ENCODE results near the gene LRG1. TPM values are rescaled to one million over a fixed set of nuclear protein-coding genes. Genes with fewer than 3 reads are reported as not detected.

Gene LRG1
- total RNA-seq, 1 experiment from 2014 or later = 0.81 TPM

DNA sequence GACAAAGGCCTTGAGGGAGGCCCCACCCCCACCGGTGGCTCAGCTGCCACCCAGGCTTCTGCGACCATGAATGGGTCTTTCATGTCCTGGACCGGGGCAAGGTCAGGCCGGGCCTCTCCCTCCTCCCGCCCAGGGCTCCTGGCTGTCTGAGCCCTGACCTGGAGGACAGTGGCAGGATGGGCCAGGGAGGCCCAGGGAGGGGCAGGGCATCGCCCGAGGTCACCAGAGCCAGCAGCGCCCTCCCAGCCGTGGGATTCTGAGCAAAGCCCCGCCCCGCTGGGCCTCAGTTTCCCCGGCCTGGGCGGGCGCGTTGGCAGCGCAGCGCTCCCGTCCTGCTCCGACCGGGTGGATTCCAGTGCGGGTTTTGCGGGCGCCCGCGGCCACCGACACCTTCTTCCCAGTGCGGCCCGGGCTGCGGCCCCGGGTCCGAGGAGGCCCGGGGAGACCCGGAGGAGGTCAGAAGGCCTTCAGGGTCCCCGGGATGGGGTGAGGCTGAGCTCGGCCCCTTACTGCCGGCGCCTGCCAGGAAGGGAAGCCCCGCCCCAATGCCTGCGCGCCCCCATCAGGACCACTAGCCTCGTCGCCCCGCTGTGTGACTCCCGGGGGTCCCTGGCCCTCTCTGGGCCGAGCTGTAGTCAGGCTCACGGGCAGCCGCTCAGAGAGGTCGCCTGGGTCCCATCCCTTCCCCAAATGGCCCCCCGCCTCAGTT, 44.3 kb upstream of the LRG1 start (continued):
- TF ChIP-seq AR (CRISPR knock-in tag; IDR thresholded peaks at IDR 0.05) = no peak
- TF ChIP-seq NFATC4 (CRISPR knock-in tag; IDR thresholded peaks at IDR 0.05) = no peak
- TF ChIP-seq NFE2L1 (CRISPR knock-in tag; IDR thresholded peaks at IDR 0.05) = no peak
- TF ChIP-seq ATF6 (CRISPR knock-in tag; IDR thresholded peaks at IDR 0.05) = no peak
- no peak for TF ChIP-seq ZNF396 (CRISPR knock-in tag; IDR thresholded peaks at IDR 0.05; ENCODE audit: borderline replicate concordance)
- TF ChIP-seq OVOL2 (CRISPR knock-in tag; IDR thresholded peaks at IDR 0.05; ENCODE audit: borderline replicate concordance) = no peak
- TF ChIP-seq ZNF219 (CRISPR knock-in tag; IDR thresholded peaks at IDR 0.05; ENCODE audit: borderline replicate concordance) = no peak
- TF ChIP-seq GABPB1 (CRISPR knock-in tag; IDR thresholded peaks at IDR 0.05) = peak; percentile 30; the same call in 1 of the 2 replicates
- no peak for TF ChIP-seq GRHL2 (CRISPR knock-in tag; IDR thresholded peaks at IDR 0.05; ENCODE audit: insufficient replicate concordance, severe bottlenecking)
- TF ChIP-seq NR2C2 (CRISPR knock-in tag; IDR thresholded peaks at IDR 0.05) = no peak
- no peak; the same call in 1 of the 2 replicates for TF ChIP-seq ESRRA (CRISPR knock-in tag; IDR thresholded peaks at IDR 0.05; ENCODE audit: borderline replicate concordance)
- peak; percentile 68; the same call in 1 of the 2 replicates for TF ChIP-seq HMGXB4 (CRISPR knock-in tag; IDR thresholded peaks at IDR 0.05)
- no peak for TF ChIP-seq FOXP1 (CRISPR knock-in tag; IDR thresholded peaks at IDR 0.05; ENCODE audit: borderline replicate concordance)
- TF ChIP-seq MLX (CRISPR knock-in tag; IDR thresholded peaks at IDR 0.05) = no peak
- TF ChIP-seq ATF1 (CRISPR knock-in tag; IDR thresholded peaks at IDR 0.05) = no peak
- no peak for TF ChIP-seq MAX (CRISPR knock-in tag; IDR thresholded peaks at IDR 0.05)
- 0 out of 2 replicates have a peak, but pooled peaks have one; percentile 19 for TF ChIP-seq MYBL2 (CRISPR knock-in tag; IDR thresholded peaks at IDR 0.05)
- no peak for TF ChIP-seq STAT6 (CRISPR knock-in tag; conservative IDR thresholded peaks at IDR 0.05; ENCODE audit: low read depth)
- TF ChIP-seq CREB1 (CRISPR knock-in tag; IDR thresholded peaks at IDR 0.05) = no peak
- no peak for TF ChIP-seq PRRX2 (CRISPR knock-in tag; IDR thresholded peaks at IDR 0.05)
- peak; percentile 48; the same call in 1 of the 2 replicates for TF ChIP-seq ZNF423 (CRISPR knock-in tag; IDR thresholded peaks at IDR 0.05)
- peak; percentile 37; the same call in 1 of the 2 replicates for TF ChIP-seq ZNF263 (CRISPR knock-in tag; IDR thresholded peaks at IDR 0.05; ENCODE audit: low read depth)
- peak; percentile 99 for TF ChIP-seq GTF2I (CRISPR knock-in tag; conservative IDR thresholded peaks at IDR 0.05)
- no peak for TF ChIP-seq NR1H2 (CRISPR knock-in tag; IDR thresholded peaks at IDR 0.05)
- no peak for TF ChIP-seq ZNF671 (CRISPR knock-in tag; IDR thresholded peaks at IDR 0.05)
- TF ChIP-seq TCF7 (CRISPR knock-in tag; IDR thresholded peaks at IDR 0.05; ENCODE audit: low read depth) = no peak
- no peak for TF ChIP-seq KAT7 (CRISPR knock-in tag; IDR thresholded peaks at IDR 0.05; ENCODE audit: borderline replicate concordance)
- TF ChIP-seq, protein P1, sequence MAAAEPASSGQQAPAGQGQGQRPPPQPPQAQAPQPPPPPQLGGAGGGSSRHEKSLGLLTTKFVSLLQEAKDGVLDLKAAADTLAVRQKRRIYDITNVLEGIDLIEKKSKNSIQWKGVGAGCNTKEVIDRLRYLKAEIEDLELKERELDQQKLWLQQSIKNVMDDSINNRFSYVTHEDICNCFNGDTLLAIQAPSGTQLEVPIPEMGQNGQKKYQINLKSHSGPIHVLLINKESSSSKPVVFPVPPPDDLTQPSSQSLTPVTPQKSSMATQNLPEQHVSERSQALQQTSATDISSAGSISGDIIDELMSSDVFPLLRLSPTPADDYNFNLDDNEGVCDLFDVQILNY (CRISPR knock-in tag; IDR thresholded peaks at IDR 0.05) = no peak
- 0 out of 2 replicates have a peak, but pooled peaks have one; percentile 38 for TF ChIP-seq ETV6 (CRISPR knock-in tag; IDR thresholded peaks at IDR 0.05)
- TF ChIP-seq CBFB (CRISPR knock-in tag; IDR thresholded peaks at IDR 0.05; ENCODE audit: low read depth) = no peak

All from WTC11 (cell line).